Stimulated activated CD8-positive, alpha-beta memory T cell treated with anti-CD3 and anti-CD28 coated beads, Interleukin-7, amount 100 ng/mL, for 4 hours (primary cell): ENCODE data around the gene KCNIP1.
"Not testable (repeated sequence)": the region's sequence is repeated elsewhere in the genome, so short reads cannot be mapped to it uniquely, and the experiment has no call there.

ENCODE experiments used
- DNase-seq, 2 donors: peaks; one replicate each; pipeline ENCODE4 v3.0.0-alpha.2; 2020; ENCODE audit warnings: low read depth in 2 of 2

KCNIP1 gene

GRCh38 chr5:170749911-170750431 is 246.2 kb downstream of the KCNIP1 start:
- no peak for DNase-seq

GRCh38 chr5:170750791-170751190 is 247.0 kb downstream of the KCNIP1 start:
- no peak for DNase-seq

GRCh38 chr5:170751631-170752030 is 247.8 kb downstream of the KCNIP1 start:
- no peak for DNase-seq

- DNase-seq: no peak
These were observed 248.7 kb downstream of the KCNIP1 start for GRCh38 chr5:170752257-170753215.

- DNase-seq: no peak
These were observed 249.5 kb downstream of the KCNIP1 start for GRCh38 chr5:170753311-170753710.

GRCh38 chr5:170754508-170754907 is 250.7 kb downstream of the KCNIP1 start:
- DNase-seq: not testable (repeated sequence)

- no peak for DNase-seq
These were observed 252.0 kb downstream of the KCNIP1 start for GRCh38 chr5:170755679-170756456.

GRCh38 chr5:170756691-170757090 is 252.9 kb downstream of the KCNIP1 start:
- DNase-seq: no peak

GRCh38 chr5:170757182-170757601 is 253.4 kb downstream of the KCNIP1 start:
- DNase-seq: no peak

GRCh38 chr5:170757669-170758068 is 253.8 kb downstream of the KCNIP1 start:
- no peak for DNase-seq

- no peak for DNase-seq
These were observed 254.7 kb downstream of the KCNIP1 start for GRCh38 chr5:170758481-170758880.

GRCh38 chr5:170760113-170760512 is 256.3 kb downstream of the KCNIP1 start:
- no peak for DNase-seq

- DNase-seq: no peak
These were observed 257.4 kb downstream of the KCNIP1 start for GRCh38 chr5:170761048-170761707.

- DNase-seq: no peak
These were observed 257.9 kb downstream of the KCNIP1 start for GRCh38 chr5:170761708-170762066.

GRCh38 chr5:170762298-170762697 is 258.5 kb downstream of the KCNIP1 start:
- not testable (repeated sequence) for DNase-seq

GRCh38 chr5:170765868-170766267 is 262.0 kb downstream of the KCNIP1 start:
- DNase-seq: not testable (repeated sequence)

GRCh38 chr5:170769246-170769645 is 265.4 kb downstream of the KCNIP1 start:
- DNase-seq: no peak

- DNase-seq: no peak
These were observed 266.1 kb downstream of the KCNIP1 start for GRCh38 chr5:170769898-170770416.

GRCh38 chr5:170771496-170771895 is 267.7 kb downstream of the KCNIP1 start:
- DNase-seq: no peak

GRCh38 chr5:170773024-170773985 is 269.5 kb downstream of the KCNIP1 start:
- DNase-seq: no peak
